Neural progenitor cell (in vitro differentiated cells): ENCODE results near the gene IGSF9. TPM values are rescaled to one million over a fixed set of nuclear protein-coding genes. Genes with fewer than 3 reads are reported as not detected.

Experiments used
- DNase-seq: peaks from one replicate; pipeline ENCODE4 v3.0.0-alpha.2; 2016; ENCODE audit warnings: low spot score
- H2AFZ ChIP-seq: fragments of 200-600 bp; sonication (generic); replicated peaks from 2 replicates; pipeline ENCODE4 v1.6.1; 2016; ENCODE audit warnings: antibody characterized with exemption
- H3F3A ChIP-seq: fragments of 200-600 bp; sonication (generic); 2 replicates; pipeline ENCODE4 v1.6.1; 2016; ENCODE audit warnings: antibody characterized with exemption, low read depth
- H3K27ac ChIP-seq: fragments of 200-600 bp; sonication (generic); 2 replicates; pipeline ENCODE4 v1.5.1; 2016; ENCODE audit warnings: mild to moderate bottlenecking
- H3K27me3 ChIP-seq: fragments of 200-600 bp; sonication (generic); 2 replicates; pipeline ENCODE4 v1.6.1; 2016; ENCODE audit warnings: mild to moderate bottlenecking, moderate library complexity
- H3K36me3 ChIP-seq: fragments of 200-600 bp; sonication (generic); 2 replicates; pipeline ENCODE4 v1.5.1; 2016
- H3K4me1 ChIP-seq: fragments of 200-600 bp; sonication (generic); 2 replicates; pipeline ENCODE4 v1.6.1; 2016; ENCODE audit warnings: mixed run types
- H3K4me2 ChIP-seq: fragments of 200-600 bp; sonication (generic); 2 replicates; pipeline ENCODE4 v1.6.1; 2016
- H3K4me3 ChIP-seq: fragments of 200-600 bp; sonication (generic); 2 replicates; pipeline ENCODE4 v1.5.1; 2016
- H3K79me2 ChIP-seq: fragments of 200-600 bp; sonication (generic); 2 replicates; pipeline ENCODE4 v1.6.1; 2016; ENCODE audit warnings: low read depth
- H3K9ac ChIP-seq: fragments of 200-600 bp; sonication (generic); 2 replicates; pipeline ENCODE4 v1.6.1; 2016
- H3K9me3 ChIP-seq: fragments of 200-600 bp; sonication (generic); 2 replicates; pipeline ENCODE4 v1.5.1; 2016; ENCODE audit warnings: low read depth
- H4K20me1 ChIP-seq: fragments of 200-600 bp; sonication (generic); 2 replicates; pipeline ENCODE4 v1.6.1; 2016; ENCODE audit warnings: low read depth
- H3K27ac Mint-ChIP-seq: 3 replicates; pipeline ENCODE4 v1.8.0; 2021; ENCODE audit warnings: mixed read lengths
- H3K27me3 Mint-ChIP-seq: 2 replicates; pipeline ENCODE4 v1.8.0; 2022; ENCODE audit warnings: low read depth, mild to moderate bottlenecking, inconsistent platforms, moderate library complexity, mixed read lengths; ENCODE audit not compliant: insufficient read depth
- H3K36me3 Mint-ChIP-seq: 3 replicates; pipeline ENCODE4 v1.8.0; 2021; ENCODE audit warnings: mixed read lengths
- H3K4me1 Mint-ChIP-seq: 3 replicates; pipeline ENCODE4 v1.8.0; 2021; ENCODE audit warnings: mixed read lengths
- H3K4me3 Mint-ChIP-seq: 3 replicates; pipeline ENCODE4 v1.8.0; 2021; ENCODE audit warnings: mild to moderate bottlenecking, moderate library complexity, mixed read lengths
- H3K9me3 Mint-ChIP-seq: 3 replicates; pipeline ENCODE4 v1.8.0; 2020; ENCODE audit warnings: mixed read lengths
- EZH2 ChIP-seq: fragments of 200-600 bp; sonication (generic); IDR thresholded peaks from 2 replicates; pipeline ENCODE4 v1.6.1; 2017; ENCODE audit warnings: antibody characterized with exemption, mild to moderate bottlenecking, moderate library complexity
- EZH2phosphoT487 ChIP-seq: fragments of 200-600 bp; sonication (generic); IDR thresholded peaks from 2 replicates; pipeline ENCODE4 v1.6.1; 2017; ENCODE audit warnings: antibody characterized with exemption
- total RNA-seq: library from RNA; depleted of rRNA; stranded (reverse); fragments of >200 nt; gene quantifications from 2 replicates; pipeline ENCODE4 v1.2.3, GENCODE V29; 2015; ENCODE audit warnings: low replicate concordance
- TF ChIP-seq, protein P1 (sequence below): fragments of 200-600 bp; sonication (generic); IDR thresholded peaks from 2 replicates; pipeline ENCODE4 v1.5.1; 2017; ENCODE audit warnings: antibody characterized with exemption, mild to moderate bottlenecking

IGSF9 gene
- total RNA-seq, 1 donor from 2014 or later: 3.3 TPM

DNA sequence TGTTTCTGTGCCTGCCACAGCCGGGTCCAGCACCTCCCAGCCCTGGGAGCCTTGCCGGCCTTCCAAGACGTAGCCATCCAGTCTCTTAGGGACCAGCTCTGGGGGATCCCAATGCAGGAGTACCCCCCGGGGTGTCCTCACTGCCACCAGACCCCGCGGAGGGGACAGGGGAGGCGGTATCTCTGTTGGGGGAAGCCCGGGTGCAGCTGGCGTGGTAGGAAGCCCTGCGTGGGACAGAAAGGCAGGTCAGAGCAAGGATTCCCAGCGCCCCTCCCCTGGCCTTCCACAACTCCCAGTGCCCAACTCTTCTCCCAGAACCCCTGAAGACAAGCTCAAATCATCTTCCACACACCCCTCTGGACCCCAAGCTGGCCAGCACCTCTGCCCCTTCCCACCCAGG is 15.2 kb downstream of the IGSF9 start:
- Histone ChIP-seq H3K36me3 (no peaks in the 10 kb centered on the region), H3K4me3 (no peak overlapping the region), H3K27me3 (peaks cover 6% of the 10 kb centered on the region), H3K4me2 (no peak overlapping the region), H3K4me1 (peaks cover 4% of the 10 kb centered on the region), H3K9ac (no peak overlapping the region), H3F3A (no peaks in the 10 kb centered on the region), H2AFZ (no peak overlapping the region), H4K20me1 (peaks cover 2% of the 10 kb centered on the region), H3K79me2 (no peaks in the 10 kb centered on the region), H3K9me3 (no peaks in the 10 kb centered on the region), H3K27ac (no peak overlapping the region)
- Mint-ChIP-seq H3K36me3 (peaks cover 20% of the 10 kb centered on the region), H3K9me3 (no peaks in the 10 kb centered on the region), H3K27me3 (peaks cover 5% of the 10 kb centered on the region), H3K4me1 (peaks cover 19% of the 10 kb centered on the region), H3K27ac (no peak overlapping the region), H3K4me3 (no peak overlapping the region)
- no peak for DNase-seq
- TF ChIP-seq, protein P1, sequence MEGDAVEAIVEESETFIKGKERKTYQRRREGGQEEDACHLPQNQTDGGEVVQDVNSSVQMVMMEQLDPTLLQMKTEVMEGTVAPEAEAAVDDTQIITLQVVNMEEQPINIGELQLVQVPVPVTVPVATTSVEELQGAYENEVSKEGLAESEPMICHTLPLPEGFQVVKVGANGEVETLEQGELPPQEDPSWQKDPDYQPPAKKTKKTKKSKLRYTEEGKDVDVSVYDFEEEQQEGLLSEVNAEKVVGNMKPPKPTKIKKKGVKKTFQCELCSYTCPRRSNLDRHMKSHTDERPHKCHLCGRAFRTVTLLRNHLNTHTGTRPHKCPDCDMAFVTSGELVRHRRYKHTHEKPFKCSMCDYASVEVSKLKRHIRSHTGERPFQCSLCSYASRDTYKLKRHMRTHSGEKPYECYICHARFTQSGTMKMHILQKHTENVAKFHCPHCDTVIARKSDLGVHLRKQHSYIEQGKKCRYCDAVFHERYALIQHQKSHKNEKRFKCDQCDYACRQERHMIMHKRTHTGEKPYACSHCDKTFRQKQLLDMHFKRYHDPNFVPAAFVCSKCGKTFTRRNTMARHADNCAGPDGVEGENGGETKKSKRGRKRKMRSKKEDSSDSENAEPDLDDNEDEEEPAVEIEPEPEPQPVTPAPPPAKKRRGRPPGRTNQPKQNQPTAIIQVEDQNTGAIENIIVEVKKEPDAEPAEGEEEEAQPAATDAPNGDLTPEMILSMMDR: no peak
- TF ChIP-seq EZH2phosphoT487 (no peak), EZH2 (no peak)

DNA sequence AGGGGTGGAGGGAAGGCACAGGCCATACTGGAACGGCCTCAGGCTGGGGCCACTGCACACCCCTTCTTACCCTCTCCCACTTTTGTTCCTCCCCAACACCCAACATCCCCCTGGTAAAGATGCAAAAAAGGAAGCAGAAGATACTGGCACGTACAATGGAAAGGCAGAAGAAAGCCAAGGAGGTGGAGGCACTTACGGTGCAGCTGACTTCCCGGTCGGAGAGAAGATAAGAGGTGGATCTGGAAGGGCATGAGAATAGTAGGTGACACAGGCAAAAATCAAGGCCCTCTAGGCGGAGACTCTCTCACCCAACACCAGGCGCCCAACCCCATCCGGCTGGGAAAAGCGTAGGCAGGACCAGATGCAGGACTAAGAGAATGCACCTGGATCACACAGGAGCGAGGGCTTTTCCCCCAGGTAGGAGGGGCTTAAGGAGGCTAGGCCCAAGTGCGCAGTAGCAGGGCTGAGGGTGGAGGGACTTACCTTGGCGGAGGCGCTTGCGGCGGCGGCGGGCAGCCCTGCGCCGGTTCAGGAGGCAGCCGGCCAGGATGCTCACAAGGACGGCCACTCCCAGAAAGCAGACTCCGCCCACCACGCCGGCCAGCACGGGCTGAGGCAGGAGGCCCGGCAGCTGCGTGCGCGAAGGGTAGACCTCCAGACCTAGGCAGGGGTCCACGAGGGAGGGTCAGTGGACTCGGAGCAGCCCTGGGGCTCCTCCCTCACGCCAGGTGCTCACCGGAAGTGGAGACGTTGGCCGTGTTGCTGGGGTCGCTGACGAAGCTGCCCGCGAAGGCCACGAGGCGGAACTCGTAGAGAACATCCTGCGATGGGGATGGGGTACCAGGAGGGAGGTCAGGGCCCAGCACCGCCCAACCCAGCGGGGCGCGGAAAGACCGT is 16.0 kb downstream of the IGSF9 start:
- Histone ChIP-seq H3K9me3 (no peaks in the 10 kb centered on the region), H3K27ac (no peak overlapping the region), H2AFZ (no peak overlapping the region), H3K27me3 (peaks cover 14% of the 10 kb centered on the region), H3K9ac (no peak overlapping the region), H3K4me1 (peaks cover 10% of the 10 kb centered on the region), H3K79me2 (no peaks in the 10 kb centered on the region), H3K36me3 (no peaks in the 10 kb centered on the region), H3K4me3 (no peak overlapping the region), H4K20me1 (no peaks in the 10 kb centered on the region), H3K4me2 (no peak overlapping the region), H3F3A (no peaks in the 10 kb centered on the region)
- peak overlapping the region; percentile 29 for H3K27ac Mint-ChIP-seq
- H3K27me3 Mint-ChIP-seq: peaks cover 5% of the 10 kb centered on the region
- H3K9me3 Mint-ChIP-seq: no peaks in the 10 kb centered on the region
- peaks cover 18% of the 10 kb centered on the region for H3K36me3 Mint-ChIP-seq
- H3K4me3 Mint-ChIP-seq: no peak overlapping the region
- peaks cover 22% of the 10 kb centered on the region for H3K4me1 Mint-ChIP-seq
- TF ChIP-seq, protein P1: no peak
- no peak for TF ChIP-seq EZH2
- TF ChIP-seq EZH2phosphoT487: no peak
- peak; percentile 44 for DNase-seq

DNA sequence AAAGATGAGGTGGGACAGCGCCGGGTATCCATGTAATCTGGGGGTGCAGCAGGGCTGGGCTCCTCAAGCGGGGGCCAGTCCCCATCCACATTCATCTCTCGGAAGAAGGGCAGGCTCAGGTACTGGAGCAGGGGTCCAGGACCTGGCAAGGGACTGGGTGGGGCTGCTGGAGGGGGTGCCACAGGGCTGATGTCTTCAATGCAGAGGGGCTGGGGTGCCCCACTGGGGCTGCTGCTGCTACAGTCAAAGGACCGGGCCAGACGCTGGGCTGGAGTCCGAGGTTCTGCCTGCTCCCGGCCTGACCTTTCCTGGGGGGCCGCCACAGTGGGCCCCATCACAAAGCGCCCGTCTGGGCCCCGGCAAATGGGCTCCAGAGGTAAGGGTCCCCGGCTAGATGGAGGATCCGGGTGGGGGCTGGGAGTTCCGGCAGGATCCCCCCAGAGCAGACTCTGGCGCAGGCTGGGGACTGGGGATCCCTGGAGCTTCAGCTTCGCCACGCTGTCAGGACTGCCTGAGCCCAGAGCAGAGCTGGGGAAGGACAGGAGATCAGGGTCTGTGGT is 16.8 kb downstream of the IGSF9 start:
- H3K4me1 Mint-ChIP-seq: peaks cover 29% of the 10 kb centered on the region
- peak overlapping the region; percentile 29 for H3K27ac Mint-ChIP-seq
- DNase-seq: no peak
- H3K4me3 ChIP-seq: no peak overlapping the region
- no peaks in the 10 kb centered on the region for H4K20me1 ChIP-seq
- H3K27ac ChIP-seq: no peak overlapping the region
- no peak overlapping the region for H3K4me3 Mint-ChIP-seq
- H2AFZ ChIP-seq: no peak overlapping the region
- H3K36me3 Mint-ChIP-seq: peaks cover 17% of the 10 kb centered on the region
- H3K9me3 ChIP-seq: no peaks in the 10 kb centered on the region
- no peaks in the 10 kb centered on the region for H3K79me2 ChIP-seq
- no peaks in the 10 kb centered on the region for H3K36me3 ChIP-seq
- H3K4me2 ChIP-seq: no peak overlapping the region
- peaks cover 8% of the 10 kb centered on the region for H3K27me3 Mint-ChIP-seq
- peaks cover 23% of the 10 kb centered on the region for H3K27me3 ChIP-seq
- H3F3A ChIP-seq: no peaks in the 10 kb centered on the region
- H3K9ac ChIP-seq: no peak overlapping the region
- H3K9me3 Mint-ChIP-seq: no peaks in the 10 kb centered on the region
- peaks cover 15% of the 10 kb centered on the region for H3K4me1 ChIP-seq
- TF ChIP-seq, protein P1: no peak
- TF ChIP-seq EZH2phosphoT487: no peak
- TF ChIP-seq EZH2: no peak
